Measurements from ENCODE around the gene SAMD4A.
"Not testable (repeated sequence)": the region's sequence is repeated elsewhere in the genome, so short reads cannot be mapped to it uniquely, and the experiment has no call there.

SAMD4A gene

DNA sequence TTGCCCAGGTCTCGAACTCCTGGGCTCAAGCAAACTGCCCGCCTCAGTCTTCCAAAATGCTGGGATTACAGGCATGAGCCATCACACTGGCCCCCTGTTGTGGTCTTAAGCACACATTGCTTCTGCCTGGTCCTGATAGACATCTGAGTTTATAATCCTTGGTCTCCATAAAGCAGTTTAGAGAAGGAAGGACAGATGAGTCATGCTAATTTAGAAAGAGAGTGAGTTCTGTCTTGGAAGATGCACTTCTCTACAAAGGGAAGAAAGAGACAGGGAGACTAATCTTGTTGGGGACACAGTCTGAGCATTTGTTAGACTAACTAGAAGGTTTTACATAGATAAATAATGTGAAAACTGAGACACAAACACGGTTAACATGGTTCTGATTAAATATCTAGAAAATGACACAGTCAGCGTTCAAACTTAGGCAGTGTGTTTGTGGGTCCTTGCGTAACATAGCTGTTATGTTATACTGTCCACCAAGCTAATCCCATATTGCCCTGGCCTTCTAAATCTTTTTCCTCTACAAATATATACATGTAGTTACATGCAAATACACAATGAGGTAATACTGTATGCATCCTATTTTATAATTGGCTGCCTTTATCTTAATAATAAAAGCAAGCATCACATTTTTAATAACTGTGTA is 31.0 kb downstream of the SAMD4A start:
- no peak for DNase-seq (ENCODE audit: low read depth)

DNA sequence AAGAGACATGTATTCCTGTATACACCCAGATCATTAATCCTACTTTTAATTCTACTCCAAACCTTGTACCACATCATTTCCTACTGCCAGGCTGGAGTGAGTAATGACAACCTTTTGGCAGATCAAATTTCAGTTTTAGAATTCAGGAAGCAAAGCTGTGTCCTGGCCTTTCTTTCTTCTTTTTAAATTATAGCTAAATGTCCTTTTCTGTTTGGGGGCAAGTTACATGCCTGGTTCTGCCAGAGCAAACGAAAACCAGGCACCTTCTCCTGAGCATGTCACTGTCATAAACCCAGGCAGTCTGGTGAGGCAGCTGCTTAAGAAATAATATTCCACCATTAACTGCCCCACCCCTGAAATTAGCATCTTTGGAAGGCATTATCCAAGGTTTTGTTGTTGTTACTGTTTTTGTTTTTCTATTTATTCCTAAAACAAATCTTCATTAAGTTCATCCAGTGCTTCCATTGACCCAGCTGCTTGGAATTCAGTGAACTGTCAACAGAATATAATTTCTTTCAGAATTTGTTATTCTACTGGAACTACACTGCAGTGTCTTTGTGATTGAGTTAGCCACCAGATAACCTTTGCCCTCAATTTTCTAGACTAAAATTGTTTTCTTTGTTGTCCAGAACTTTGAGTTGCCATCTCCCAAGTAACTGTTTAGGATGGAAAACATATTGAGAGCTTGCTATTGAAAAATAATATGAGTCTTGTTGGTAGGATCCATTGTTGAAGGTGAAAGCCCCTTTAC is 33.2 kb downstream of the SAMD4A start:
- DNase-seq (ENCODE audit: low read depth), result no peak

- no peak for DNase-seq (ENCODE audit: low read depth)
Measured at GRCh38 chr14:54600717-54601109, 33.8 kb downstream of the SAMD4A start.

GRCh38 chr14:54603362-54603761 is 36.4 kb downstream of the SAMD4A start:
- no peak for DNase-seq (ENCODE audit: low read depth)

- no peak for DNase-seq (ENCODE audit: low read depth)
Measured at GRCh38 chr14:54606178-54606577, 39.2 kb downstream of the SAMD4A start.

DNA sequence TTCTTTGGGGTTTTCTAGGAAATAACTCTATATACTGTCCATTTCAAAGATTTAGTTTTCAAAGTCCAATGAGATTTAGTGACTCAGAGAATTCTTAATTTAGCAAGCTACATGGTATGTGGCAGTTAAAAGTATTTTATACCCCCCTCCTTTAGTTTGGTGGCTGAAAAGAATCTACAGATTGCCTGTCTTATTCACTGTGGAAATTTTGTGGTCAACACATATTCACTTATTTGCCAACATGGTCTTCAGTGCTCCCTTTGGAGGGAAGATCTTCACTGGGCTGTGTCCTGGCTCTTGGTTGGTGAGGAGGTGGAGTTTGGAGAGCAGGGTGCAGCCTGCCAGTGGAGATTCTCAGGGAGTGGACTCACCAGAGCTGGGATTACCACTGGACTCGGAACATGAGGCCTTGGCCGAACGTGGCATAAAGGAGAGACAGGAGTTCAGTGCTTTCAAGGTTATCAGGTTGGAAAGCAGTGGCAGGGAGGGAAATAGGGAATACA is 39.8 kb downstream of the SAMD4A start:
- DNase-seq (ENCODE audit: low read depth), result no peak

GRCh38 chr14:54609576-54609975 is 42.6 kb downstream of the SAMD4A start:
- DNase-seq (ENCODE audit: low read depth), result no peak

GRCh38 chr14:54610051-54610977 is 43.4 kb downstream of the SAMD4A start:
- DNase-seq (ENCODE audit: low read depth), result no peak

DNA sequence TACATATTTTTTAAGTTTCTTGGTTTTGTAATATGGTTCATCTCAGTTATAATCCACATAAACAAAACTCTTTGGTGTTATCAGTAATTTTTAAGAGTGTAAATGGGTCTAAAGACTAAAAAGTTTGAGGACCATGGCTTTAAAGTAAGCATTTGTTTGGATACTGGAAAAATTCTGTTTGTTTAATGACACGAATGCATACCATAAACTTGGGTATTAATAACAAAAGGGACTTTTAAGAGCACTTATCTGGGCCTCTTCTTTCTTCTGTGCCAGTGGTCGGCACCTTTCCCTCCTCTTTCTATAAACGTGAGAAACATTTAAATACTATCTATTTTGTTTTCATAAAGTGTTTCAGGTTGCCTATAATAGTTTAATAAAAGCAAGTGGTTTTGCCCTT is 47.4 kb downstream of the SAMD4A start:
- no peak for DNase-seq (ENCODE audit: low read depth)

DNA sequence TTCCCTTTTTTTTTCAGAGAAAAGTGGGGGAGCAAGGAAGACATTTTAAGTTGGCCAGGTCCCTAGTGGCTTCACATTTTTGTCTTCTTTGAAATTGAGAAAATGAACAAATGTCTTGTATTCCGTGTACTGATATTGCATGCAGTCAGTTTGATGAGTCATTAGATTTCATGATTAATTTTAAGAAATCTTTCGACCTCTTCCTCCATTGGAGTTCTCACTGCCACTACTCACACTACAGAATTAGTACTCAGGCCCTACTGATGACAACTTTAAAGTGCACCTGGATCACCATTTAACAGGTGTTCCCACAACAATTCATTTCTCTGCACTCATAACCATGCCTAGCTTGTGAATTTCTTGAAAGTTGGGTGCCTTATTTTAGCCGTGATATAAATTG is 50.5 kb downstream of the SAMD4A start:
- DNase-seq (ENCODE audit: low read depth), result no peak

GRCh38 chr14:54621686-54622085 is 54.8 kb downstream of the SAMD4A start:
- DNase-seq (ENCODE audit: low read depth), result no peak

DNA sequence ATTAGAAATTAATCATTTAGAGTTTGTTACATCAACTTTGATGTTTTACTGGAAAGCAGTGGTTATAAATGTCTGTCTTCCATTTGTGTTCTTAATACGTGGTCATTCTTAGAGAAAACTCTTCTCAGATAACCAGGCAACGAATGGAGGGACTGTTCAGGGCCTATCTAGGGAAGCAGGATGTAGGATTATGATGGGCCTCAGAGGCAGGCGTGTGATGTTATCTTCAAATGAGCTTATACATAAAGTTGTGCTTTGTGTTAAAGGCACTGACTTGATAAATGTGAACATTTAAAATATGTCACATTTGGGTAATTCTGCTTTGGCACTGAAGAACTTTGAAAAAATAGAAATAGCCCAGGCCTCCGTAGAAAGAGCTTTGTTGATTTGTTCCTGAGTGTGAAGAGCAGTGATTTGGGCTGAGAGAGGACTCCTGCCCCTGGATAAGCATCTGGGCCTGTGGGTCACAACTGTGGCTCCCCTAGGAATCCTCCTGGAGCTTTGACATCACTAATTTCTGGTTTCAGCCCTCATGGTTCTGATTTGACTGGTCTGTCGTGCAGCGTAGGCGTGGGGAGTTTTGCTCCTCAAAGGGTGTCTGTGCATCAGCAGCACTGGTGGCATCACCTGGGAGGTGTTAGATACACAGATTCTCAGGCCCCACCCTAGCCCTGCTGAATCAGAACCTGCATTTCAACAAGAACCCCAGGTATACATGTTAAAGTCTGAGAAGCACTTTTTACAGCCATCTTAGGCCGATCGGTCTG is 55.4 kb downstream of the SAMD4A start:
- no peak for DNase-seq (ENCODE audit: low read depth)

DNA sequence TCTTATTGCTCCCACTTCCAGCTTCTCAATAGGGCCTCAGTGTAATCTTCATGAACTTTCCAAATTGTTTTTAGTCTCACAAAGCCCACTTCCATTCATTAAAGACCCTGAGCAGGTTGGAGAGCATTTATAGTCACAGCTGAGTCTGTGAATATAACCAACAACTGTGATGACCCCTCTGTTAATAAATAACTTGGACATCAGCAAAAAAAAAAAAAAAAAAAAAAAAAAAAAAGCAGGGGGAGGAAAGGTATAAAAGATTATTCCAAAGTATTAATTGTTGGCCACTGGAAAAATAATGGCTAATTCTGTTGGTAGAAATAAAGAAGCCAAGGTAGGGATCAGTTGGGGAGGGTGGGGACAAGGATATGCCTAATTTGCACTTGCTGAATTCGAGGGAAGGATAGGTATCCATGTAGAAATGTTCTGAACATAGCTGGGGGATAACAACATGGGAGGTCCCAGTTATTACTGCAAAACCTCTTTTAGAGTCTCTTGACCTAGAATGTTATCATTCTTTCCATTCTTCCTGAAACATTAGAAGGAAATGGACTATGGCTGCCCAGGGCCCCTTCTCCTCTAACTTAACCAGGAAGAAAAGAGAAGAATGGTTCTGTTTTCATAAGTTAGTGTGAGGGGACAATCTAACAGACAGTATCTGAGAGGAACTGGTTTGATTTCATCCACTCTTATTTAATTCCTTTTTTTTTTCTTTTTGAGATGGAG is 56.5 kb downstream of the SAMD4A start:
- DNase-seq (ENCODE audit: low read depth), result no peak

GRCh38 chr14:54624005-54624358 is 57.1 kb downstream of the SAMD4A start:
- not testable (repeated sequence) for DNase-seq (ENCODE audit: low read depth)

DNA sequence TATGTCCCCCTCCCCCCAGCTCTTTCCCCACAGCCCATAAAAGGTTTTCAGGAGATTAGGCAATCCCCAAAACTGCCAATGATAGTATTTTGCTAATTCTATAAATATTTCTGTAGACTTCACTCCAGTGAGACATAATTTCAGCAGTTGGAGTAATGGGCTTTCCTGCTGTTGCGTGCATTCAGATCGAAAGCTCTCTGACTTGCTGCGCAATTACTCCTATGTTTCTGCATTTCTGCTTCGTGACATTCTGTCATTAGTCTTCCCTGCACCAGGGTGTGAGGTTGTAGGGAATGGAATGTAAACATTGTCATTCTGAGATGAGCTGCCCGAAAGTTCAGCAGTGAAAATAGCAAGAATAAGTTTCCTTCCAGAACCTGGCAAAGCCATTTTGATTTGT is 58.2 kb downstream of the SAMD4A start:
- no peak for DNase-seq (ENCODE audit: low read depth)

GRCh38 chr14:54627219-54627539 is 60.3 kb downstream of the SAMD4A start:
- DNase-seq (ENCODE audit: low read depth), result no peak

DNA sequence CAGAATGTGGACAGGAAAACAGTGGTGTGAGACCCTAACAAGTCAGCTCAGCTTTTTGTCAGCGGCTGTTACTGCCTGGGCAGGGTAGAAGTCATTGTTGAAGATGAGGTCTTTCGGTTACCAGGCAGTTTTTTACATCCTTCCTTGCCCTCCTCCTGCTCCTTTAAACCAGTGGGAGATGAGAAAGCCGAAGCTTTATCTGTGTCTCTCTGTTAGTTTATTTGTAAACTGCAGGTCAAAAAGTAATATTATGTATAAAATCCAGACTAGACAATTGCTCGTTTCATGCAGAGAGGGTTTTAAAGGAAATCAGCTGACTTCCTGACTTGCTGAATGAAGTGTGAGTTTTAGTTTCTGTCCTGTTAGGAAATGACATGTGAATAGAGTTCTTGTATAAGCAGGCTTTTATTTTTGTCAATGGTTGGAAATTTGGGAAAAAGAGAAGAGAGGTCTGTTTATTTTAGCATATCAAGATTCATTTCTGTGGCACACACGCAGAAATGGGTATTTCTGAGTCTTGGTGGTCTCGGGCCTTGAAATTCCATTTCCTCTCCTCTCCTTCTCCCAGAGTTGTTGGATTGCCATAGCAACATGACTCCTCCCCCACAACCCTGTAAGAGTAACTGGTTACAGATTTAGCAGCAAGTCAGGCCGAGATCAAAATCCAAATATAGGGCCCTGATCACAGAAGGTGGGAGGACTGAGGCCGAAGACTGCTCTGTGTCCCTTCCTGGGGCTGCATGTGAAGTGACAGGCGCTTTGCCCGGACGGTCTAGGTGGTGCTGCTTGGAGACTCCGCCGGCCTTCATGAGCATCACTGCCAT is 60.8 kb downstream of the SAMD4A start:
- no peak for DNase-seq (ENCODE audit: low read depth)

GRCh38 chr14:54629183-54629582 is 62.3 kb downstream of the SAMD4A start:
- DNase-seq (ENCODE audit: low read depth), result no peak

- DNase-seq (ENCODE audit: low read depth), result no peak
Measured at GRCh38 chr14:54629635-54630360, 62.9 kb downstream of the SAMD4A start.

- DNase-seq (ENCODE audit: low read depth), result no peak
Measured at GRCh38 chr14:54631016-54631415, 64.1 kb downstream of the SAMD4A start.

Measured in stimulated activated CD8-positive, alpha-beta memory T cell treated with anti-CD3 and anti-CD28 coated beads, Interleukin-15, amount 100 ng/mL, for 24 hours (primary cell).